Measurements from ENCODE around the gene RIMOC1.

Gene RIMOC1, protein sequence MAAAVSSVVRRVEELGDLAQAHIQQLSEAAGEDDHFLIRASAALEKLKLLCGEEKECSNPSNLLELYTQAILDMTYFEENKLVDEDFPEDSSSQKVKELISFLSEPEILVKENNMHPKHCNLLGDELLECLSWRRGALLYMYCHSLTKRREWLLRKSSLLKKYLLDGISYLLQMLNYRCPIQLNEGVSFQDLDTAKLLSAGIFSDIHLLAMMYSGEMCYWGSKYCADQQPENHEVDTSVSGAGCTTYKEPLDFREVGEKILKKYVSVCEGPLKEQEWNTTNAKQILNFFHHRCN

DNA sequence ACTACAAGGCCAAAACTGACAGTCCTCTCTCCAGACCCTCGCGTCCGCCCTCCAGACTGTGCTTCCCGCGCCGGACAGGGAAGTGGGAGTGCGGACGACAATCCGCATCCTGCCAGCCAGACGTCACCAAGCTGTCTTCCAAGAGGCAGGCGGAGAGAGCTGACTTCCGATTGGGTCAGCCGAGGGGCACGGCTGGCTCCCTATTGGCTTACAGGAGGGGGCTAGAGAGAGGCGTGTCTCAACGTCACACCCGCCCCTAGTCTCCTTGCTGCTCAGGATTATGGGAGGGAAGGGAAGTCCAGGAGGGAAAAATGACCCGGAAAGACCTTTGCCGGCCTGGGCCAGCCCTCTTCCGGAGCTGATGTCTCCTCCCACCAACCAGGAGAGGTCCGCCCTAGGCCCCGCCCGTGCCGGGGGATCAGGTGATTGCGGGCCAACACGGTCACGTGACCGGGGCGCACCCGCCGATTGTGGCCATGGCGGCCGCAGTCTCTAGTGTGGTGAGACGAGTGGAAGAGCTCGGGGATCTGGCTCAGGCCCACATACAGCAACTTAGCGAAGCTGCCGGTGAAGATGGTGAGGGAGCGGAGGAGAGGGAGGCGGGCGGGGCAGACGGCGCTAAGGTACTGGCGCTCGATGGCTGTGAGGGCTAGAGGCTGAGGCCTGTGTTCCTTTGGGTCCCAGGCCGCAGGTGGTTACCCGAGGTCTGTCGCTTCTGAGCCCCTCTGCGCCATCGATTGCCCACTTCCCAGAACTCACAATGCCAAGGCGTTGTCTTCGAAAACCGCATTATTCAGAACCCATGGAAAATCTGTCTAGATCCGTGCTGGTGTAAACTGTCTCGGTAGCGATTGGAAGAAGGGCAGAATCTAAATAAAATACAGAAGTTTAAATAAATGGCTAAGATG lies at the start of gene RIMOC1:
RIMOC1 (plus strand) TSS at position 453 of the 908 bp plus-strand sequence; CDS start at position 477, 24 bp downstream.
- Histone ChIP-seq H3K36me3 (ENCODE audit: insufficient read depth, low read length) (peaks cover 16% of the 10 kb centered on the region), H3K9ac (ENCODE audit: insufficient read length) (peak within 1 kb of the TSS; percentile 95), H3K4me3 (peak within 1 kb of the TSS; percentile 97), H3K27ac (peak within 1 kb of the TSS; percentile 91), H3K9me3 (ENCODE audit: low read depth, low read length) (no peaks in the 10 kb centered on the region)
- TF ChIP-seq EZH2 (IDR thresholded peaks at IDR 0.05): no peak
- peak; percentile 90 for TF ChIP-seq POLR2AphosphoS5 (IDR thresholded peaks at IDR 0.05; ENCODE audit: borderline replicate concordance, low read depth, low read length)
- DNase-seq (ENCODE audit: low read depth, low spot score): peak; percentile 93

DNA sequence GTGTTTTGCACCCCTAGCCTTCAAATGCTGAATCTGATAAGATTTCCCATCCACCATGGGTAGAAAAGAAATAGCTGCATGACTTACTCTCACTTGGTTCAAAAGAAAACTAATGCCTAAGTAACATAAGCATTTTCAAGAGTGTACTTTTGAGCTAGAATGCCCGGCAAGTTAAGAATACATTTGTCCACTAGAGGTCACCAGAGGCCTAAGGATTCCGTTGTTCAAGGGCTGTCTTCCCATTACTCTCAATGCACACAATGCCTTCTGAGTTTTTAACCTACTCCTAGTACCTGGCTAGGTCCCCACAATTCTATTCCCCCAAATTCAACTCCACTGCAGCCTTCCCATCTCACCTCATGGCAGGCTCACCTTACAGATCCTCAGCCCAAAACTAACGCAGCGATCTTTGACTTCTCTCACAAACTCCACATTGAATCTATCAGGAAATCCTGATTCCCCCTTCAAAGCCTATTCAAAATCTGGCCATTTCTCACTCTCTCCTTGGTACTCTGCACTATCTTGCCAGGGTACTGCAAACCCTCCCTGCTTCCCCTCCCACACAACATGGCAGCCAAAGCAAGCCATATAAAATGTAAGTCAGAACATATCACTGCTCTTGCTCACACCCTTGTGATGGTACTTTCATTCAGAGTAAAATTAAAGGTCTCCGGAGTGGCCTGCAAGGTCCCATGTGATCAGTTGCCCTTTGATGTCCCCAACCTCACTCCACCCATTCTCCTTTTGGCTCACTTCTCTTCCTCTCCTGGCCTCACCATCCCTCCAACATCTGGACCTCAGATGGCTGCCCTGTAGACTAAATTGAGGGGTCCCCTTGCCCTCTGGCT lies 47.3 kb upstream of the RIMOC1 start:
- TF ChIP-seq EZH2 (IDR thresholded peaks at IDR 0.05) (no peak), FOXP2 (optimal IDR thresholded peaks at IDR 0.05; ENCODE audit: control extremely low read depth, extremely low read length, insufficient read depth) (no peak)
- peak; percentile 52 for DNase-seq (ENCODE audit: low read depth, low spot score)
- no peak overlapping the region for H3K27ac ChIP-seq
- peaks cover 86% of the 10 kb centered on the region for H3K36me3 ChIP-seq (ENCODE audit: insufficient read depth, low read length)
- no peaks in the 10 kb centered on the region for H3K9me3 ChIP-seq (ENCODE audit: low read depth, low read length)
- no peak overlapping the region for H3K9ac ChIP-seq (ENCODE audit: insufficient read length)
- H3K4me3 ChIP-seq: no peak overlapping the region

DNA sequence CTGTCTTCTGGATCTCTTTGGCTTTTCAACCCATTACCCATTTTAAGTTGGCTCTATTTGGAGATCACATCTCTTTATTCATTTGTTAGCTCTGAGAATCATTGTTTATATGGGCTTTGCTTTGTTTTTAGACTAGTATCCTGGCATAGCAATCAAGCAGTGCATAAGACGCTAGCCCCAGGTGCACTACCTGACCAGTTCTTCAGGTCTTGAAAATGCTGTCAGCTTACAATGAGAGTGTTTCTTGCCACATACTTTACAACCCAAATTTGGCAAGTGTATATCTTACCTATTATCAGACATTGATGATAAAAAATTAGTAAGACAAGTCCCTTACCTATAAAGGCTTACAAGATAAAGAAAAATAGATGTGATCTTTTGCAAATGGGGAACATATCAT lies 46.2 kb upstream of the RIMOC1 start:
- no peak overlapping the region for H3K9ac ChIP-seq (ENCODE audit: insufficient read length)
- DNase-seq (ENCODE audit: low read depth, low spot score): no peak
- H3K4me3 ChIP-seq: no peak overlapping the region
- H3K27ac ChIP-seq: no peak overlapping the region
- TF ChIP-seq POLR2AphosphoS5 (IDR thresholded peaks at IDR 0.05; ENCODE audit: borderline replicate concordance, low read depth, low read length) (no peak), FOXP2 (optimal IDR thresholded peaks at IDR 0.05; ENCODE audit: control extremely low read depth, extremely low read length, insufficient read depth) (no peak)
- H3K36me3 ChIP-seq (ENCODE audit: insufficient read depth, low read length): peaks cover 78% of the 10 kb centered on the region
- no peaks in the 10 kb centered on the region for H3K9me3 ChIP-seq (ENCODE audit: low read depth, low read length)

DNA sequence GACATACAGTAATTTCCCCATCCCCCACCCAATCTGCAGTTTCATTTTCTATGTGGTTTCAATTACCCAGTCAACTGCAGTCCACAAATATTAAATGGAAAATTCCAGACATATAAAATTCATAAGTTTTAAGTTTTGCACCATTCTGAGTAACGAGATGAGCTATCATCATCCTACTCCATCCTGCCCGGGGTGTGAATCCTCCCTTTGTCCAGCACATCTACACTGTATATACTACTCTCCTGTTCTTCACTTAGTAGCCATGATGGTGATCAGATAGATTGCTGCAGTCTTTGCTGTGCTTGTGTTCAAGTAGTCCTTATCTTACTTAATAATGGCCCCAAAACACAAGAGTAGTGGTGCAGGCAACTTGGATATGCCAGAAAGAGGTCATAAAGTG lies 45.3 kb upstream of the RIMOC1 start:
- TF ChIP-seq POLR2AphosphoS5 (IDR thresholded peaks at IDR 0.05; ENCODE audit: borderline replicate concordance, low read depth, low read length): no peak
- no peak for TF ChIP-seq EZH2 (IDR thresholded peaks at IDR 0.05)
- TF ChIP-seq FOXP2 (optimal IDR thresholded peaks at IDR 0.05; ENCODE audit: control extremely low read depth, extremely low read length, insufficient read depth): no peak
- no peak for DNase-seq (ENCODE audit: low read depth, low spot score)
- Histone ChIP-seq H3K9ac (ENCODE audit: insufficient read length) (no peak overlapping the region), H3K36me3 (ENCODE audit: insufficient read depth, low read length) (peaks cover 69% of the 10 kb centered on the region), H3K9me3 (ENCODE audit: low read depth, low read length) (no peaks in the 10 kb centered on the region), H3K4me3 (no peak overlapping the region), H3K27ac (no peak overlapping the region)

DNA sequence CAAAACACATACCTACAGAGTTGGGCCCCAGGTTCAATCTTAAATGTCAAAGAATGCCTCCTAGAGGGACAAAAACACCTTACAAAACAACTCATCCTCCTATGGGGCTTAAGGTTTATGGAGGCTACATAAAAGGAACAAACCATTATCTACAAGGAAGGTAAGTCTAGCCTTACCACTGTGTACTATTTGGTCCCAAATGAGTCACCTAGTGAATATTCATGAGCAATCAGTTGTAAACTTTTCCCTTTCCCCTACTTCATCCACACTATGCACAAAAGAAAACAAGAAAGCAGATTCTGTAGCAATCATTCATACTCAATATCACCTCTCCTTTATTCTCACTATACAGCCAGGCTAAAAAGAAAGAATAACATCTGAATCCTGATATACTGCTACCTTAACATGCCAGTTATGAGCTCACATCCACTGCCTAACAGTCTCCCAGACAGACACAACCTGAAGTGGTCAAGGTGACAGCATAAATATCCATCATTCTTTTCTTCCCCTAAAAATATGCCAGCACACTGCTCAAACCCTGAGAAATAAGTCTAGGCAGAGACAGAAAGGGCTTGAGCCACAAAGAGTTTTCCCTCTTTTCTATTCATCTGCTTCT lies 40.2 kb upstream of the RIMOC1 start:
- TF ChIP-seq FOXP2 (optimal IDR thresholded peaks at IDR 0.05; ENCODE audit: control extremely low read depth, extremely low read length, insufficient read depth) (no peak), EZH2 (IDR thresholded peaks at IDR 0.05) (no peak), POLR2AphosphoS5 (IDR thresholded peaks at IDR 0.05; ENCODE audit: borderline replicate concordance, low read depth, low read length) (no peak)

DNA sequence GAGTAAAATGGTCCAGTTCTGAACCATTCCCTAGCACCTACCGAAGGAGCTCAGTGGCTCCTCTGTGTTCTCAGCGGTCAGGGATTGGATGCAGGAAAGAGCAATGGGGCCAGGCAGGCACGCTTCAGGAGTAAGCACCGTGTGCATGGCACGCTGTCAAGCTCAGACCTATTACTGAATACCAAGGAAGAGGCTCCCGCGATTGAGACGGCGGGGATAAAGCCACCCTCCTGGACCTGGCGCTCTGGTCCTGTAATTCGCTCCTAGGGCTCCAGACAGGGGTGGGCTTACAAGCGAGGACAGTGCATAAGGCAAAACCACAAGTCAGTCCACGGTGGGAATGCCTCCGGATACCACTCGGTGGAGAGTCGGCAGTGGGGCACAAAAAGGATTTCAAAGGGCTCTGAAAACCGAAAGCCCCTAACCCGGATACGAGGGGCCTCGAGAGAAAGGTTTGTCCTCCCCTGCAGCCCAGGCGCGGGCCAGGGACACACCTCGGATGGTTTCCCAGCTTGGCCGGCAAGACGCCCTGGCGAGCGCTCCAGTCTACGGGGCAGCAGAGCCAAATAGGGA lies 34.9 kb upstream of the RIMOC1 start:
- TF ChIP-seq EZH2 (IDR thresholded peaks at IDR 0.05) (no peak), FOXP2 (optimal IDR thresholded peaks at IDR 0.05; ENCODE audit: control extremely low read depth, extremely low read length, insufficient read depth) (no peak), POLR2AphosphoS5 (IDR thresholded peaks at IDR 0.05; ENCODE audit: borderline replicate concordance, low read depth, low read length) (no peak)
- Histone ChIP-seq H3K36me3 (ENCODE audit: insufficient read depth, low read length) (0 out of 2 replicates have a peak, but pooled peaks cover 4% of the 10 kb centered on the region), H3K9ac (ENCODE audit: insufficient read length) (peak overlapping the region; percentile 76), H3K27ac (no peak overlapping the region), H3K9me3 (ENCODE audit: low read depth, low read length) (no peaks in the 10 kb centered on the region), H3K4me3 (peak overlapping the region; percentile 86)
- DNase-seq (ENCODE audit: low read depth, low spot score): no peak

More for the DNA sequence above, 40.2 kb upstream of the RIMOC1 start:
- H3K9me3 ChIP-seq (ENCODE audit: low read depth, low read length): no peaks in the 10 kb centered on the region
- H3K36me3 ChIP-seq (ENCODE audit: insufficient read depth, low read length): peaks cover 31% of the 10 kb centered on the region
- H3K27ac ChIP-seq: no peak overlapping the region
- H3K4me3 ChIP-seq: no peak overlapping the region
- no peak for DNase-seq (ENCODE audit: low read depth, low spot score)
- no peak overlapping the region for H3K9ac ChIP-seq (ENCODE audit: insufficient read length)

DNA sequence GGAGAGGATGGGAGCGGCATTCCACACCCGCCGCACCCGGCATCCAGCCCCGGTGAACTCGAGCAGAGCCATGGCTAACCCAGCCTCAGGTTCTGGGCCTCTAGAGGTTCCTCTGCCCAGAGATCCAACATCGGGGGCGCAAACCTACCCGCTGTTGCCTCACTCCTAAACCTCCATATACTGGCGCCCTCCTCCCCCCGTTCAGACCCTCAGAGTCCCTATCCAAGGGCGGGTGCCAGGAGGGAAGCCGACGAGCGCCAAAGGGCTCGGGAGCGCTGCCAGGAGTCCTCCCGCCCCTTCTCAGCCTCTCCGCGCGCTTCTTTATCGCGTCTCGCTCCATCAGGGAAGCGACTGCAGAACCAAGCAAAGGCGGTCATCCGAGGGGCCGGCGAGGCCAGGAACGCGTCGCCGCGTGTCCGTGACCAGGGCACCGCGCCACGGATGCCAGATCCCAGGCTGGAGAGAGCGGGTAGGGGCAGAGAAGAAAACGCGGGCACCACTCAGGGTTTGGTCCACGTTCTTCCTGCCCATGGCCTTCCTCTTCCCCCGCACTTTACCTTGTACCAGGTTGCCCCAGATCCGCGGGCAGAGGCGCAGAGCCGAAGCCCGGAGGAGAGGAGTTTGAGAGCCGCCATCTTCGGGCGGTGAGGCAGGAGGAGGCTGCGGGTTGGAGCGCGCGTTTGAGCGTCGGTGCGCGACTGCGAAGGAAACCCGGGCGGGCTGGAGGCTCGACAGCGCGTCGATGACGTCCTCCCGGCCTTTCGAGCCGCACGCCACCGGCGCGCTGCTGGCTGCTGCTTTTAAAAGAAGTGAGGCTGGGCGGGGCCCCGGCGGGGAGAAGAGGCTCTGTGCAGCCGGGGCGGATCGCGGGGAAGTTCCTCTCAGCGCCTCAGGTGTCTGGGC lies 34.2 kb upstream of the RIMOC1 start, which contains the start of gene OXCT1:
OXCT1 (minus strand) TSS at position 702 of the 903 bp plus-strand sequence; CDS start at position 635, 67 bp downstream.
- Histone ChIP-seq H3K4me3 (peak within 1 kb of the TSS; percentile 86), H3K9ac (ENCODE audit: insufficient read length) (peak within 1 kb of the TSS; percentile 76), H3K9me3 (ENCODE audit: low read depth, low read length) (no peaks in the 10 kb centered on the region), H3K36me3 (ENCODE audit: insufficient read depth, low read length) (0 out of 2 replicates have a peak, but pooled peaks cover 4% of the 10 kb centered on the region), H3K27ac (no peak within 1 kb of the TSS; the same call in 1 of the 2 replicates)
- DNase-seq (ENCODE audit: low read depth, low spot score): peak; percentile 30
- TF ChIP-seq POLR2AphosphoS5 (IDR thresholded peaks at IDR 0.05; ENCODE audit: borderline replicate concordance, low read depth, low read length) (peak; percentile 93), EZH2 (IDR thresholded peaks at IDR 0.05) (no peak), FOXP2 (optimal IDR thresholded peaks at IDR 0.05; ENCODE audit: control extremely low read depth, extremely low read length, insufficient read depth) (peak; percentile 64)
